DMS114 treated with DMSO at 0.1 percent for 48 hours (cell line): ENCODE measurements around the gene PIF1.
"Not testable (repeated sequence)": the region's sequence is repeated elsewhere in the genome, so short reads cannot be mapped to it uniquely, and the experiment has no call there.

Experiments
- DNase-seq: peaks from one replicate; lab custom pipeline; 2025; ENCODE audit not compliant: unreplicated experiment; lab: John Stamatoyannopoulos, UW

The PIF1 gene

GRCh38 chr15:64847876-64848716, 22.6 kb upstream of the PIF1 start:
- DNase-seq = no peak

GRCh38 chr15:64847448-64847847, 22.0 kb upstream of the PIF1 start:
- DNase-seq = no peak

- DNase-seq = no peak
These were observed 21.6 kb upstream of the PIF1 start for GRCh38 chr15:64847016-64847415.

DNA sequence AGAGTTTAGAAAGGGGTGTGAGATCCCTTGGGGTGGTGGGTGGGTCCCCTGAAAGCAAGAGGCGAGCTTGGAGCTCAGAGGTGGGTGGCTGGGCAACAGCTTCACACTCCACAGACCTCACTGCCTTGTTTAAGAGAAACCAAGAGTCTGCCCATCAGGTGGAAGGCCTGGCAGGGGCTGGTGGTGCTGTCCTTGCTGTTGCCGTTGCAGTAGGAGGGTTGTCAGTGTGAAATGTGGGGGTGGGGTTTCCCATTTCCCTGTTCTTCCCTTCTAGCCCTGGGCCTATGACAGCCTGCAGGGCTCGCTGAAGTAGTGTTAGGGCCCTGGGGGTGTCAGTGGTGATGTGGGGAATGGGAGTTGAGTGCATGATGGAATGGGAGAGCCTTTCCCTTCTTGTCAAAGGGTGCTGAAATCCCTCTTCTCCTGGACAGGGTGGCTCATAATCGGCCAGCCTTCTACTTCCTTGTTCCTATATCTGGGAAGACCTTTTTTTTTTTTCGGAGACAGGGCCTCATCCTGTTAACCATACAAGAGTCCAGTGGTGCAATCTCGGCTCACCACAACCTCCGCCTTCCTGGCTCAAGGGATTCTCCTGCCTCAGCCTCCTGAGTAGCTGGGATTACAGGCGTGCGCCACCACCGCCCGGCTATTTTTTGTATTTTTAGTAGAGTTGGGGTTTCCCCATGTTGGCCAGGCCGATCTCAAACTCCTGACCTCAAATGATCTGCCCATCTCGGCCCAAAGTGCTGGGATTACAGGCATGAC, 20.6 kb upstream of the PIF1 start:
- DNase-seq = no peak

- no peak for DNase-seq
These were observed 19.8 kb upstream of the PIF1 start for GRCh38 chr15:64845183-64845611.

GRCh38 chr15:64844576-64845145, 19.2 kb upstream of the PIF1 start:
- DNase-seq = no peak

GRCh38 chr15:64843991-64844390, 18.5 kb upstream of the PIF1 start:
- no peak for DNase-seq

GRCh38 chr15:64842986-64843561, 17.6 kb upstream of the PIF1 start:
- DNase-seq = no peak

- no peak for DNase-seq
These were observed 16.9 kb upstream of the PIF1 start for GRCh38 chr15:64842096-64842939.

DNA sequence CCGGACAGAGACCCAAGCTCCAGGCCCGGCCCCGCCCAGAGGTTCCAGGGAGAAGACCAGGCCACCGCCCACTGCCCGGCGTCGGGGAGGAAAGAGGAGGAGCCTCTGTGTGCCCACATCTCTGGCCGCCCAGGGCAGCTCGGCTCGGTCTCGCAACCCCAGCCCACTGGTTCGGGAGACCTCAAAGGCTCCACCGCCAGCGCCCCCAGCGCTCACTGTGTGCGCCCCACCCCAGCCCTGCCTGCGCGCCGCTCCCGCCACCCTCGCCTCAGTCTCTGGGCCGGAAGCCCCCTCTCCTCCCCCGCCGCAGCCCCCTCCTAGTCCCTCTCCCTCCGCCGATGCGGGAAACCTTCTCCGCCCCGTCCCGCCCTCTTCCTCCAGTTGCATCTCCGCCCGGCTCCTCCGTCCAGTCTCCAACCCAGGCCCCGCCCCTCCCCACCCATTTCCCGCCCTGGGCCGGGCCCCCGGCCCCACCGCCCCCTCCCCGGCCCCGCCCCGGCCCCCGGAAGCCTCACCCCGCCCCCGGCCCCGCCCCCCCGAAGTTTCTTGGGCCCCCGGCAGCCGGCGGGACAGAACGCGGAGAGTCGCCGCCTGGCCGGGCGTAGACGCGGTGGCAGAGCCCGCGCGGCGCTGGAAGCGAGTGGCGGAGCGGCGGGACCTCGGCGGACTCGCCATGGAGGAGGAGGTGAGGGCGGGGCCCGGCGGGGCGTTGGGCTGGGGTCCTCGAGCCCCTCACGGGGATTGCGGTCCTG, 16.1 kb upstream of the PIF1 start, which contains the start of gene PLEKHO2:
Gene PLEKHO2, plus strand, starts transcription at position 572 of the 752 bp plus-strand sequence. Its CDS starts 102 bp downstream, at position 674.
- peak; percentile 91 for DNase-seq

DNA sequence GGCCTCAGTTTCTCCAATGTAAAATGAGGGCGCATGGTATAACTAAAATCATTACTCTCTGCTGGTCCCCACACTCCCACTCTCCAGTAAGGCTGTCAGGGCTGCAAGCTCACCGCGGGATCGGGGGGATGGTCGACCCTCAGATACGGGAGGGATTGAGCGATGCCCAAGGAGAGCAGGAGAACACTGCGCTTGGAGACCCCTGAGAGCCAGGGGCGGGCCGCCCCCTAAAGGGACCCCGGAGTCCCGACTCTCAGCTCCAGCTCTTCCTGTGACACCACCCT, 15.6 kb upstream of the PIF1 start:
- DNase-seq = no peak

DNA sequence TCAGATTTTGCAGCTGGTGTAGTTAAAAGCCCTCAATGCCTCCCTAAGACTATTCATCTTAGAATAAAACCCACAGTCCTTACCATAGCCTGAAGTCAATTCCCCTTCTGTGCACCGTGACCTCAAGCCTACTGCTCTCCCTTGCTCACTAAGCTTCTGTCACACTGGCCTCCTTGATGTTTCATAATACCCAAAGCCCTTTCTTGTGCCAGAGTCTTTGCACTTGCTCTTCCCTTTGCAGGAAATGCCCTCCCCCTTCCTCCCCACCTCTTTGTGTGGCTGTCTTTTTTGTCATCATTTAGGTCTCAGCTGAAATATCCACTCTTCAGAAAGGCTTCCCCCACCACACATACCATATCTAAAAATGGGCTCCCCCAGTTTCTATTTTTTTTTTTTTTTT, 12.1 kb upstream of the PIF1 start:
- DNase-seq = no peak

DNA sequence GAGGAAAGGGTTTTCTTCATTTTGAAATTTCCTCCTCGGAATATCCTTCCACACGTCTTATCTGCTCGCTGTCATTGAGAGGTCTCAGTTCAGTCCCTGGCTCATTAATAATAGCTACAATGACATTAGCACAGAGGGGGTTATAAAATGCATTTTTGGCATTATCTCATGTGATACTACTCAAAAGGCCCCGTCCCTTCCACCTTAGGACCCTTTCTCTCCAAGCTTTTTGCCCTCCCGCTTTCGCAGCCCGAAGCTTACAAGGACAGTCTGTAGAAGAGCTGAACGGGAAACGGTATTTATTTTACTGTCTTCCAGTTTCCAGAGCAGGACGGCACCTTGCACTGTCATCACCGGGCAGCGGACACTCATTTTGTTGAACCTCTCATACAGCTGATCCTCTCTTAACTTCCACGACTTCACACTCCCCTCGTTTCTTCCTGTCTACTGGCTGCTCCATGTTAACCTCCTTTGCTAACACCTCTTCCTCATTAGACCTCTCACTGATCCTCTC, 10.6 kb upstream of the PIF1 start:
- no peak for DNase-seq

DNA sequence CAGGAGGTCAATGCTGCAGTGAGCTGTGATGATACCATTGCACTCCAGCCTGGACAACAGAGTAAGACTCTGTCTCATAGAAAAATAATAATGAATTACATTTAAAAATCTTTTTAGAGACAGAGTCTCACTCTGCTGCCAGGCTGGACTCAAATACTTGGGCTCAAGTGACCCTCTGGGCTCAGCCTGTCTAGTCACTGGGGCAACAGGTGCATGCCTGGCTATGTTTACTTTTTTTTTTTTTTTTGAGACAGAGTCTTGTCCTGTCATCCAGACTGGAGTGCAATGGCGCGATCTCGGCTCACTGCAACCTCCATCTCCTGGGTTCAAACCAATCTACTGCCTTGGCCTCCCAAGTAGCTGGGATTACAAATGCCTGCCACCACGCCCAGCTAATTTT, 8.2 kb upstream of the PIF1 start:
- DNase-seq = no peak

GRCh38 chr15:64828985-64829384, 3.5 kb upstream of the PIF1 start:
- no peak for DNase-seq

- DNase-seq = no peak
These were observed 467 bp downstream of the PIF1 start for GRCh38 chr15:64824929-64825430.

- DNase-seq = no peak
These were observed 9.0 kb downstream of the PIF1 start for GRCh38 chr15:64816452-64816851.

DNA sequence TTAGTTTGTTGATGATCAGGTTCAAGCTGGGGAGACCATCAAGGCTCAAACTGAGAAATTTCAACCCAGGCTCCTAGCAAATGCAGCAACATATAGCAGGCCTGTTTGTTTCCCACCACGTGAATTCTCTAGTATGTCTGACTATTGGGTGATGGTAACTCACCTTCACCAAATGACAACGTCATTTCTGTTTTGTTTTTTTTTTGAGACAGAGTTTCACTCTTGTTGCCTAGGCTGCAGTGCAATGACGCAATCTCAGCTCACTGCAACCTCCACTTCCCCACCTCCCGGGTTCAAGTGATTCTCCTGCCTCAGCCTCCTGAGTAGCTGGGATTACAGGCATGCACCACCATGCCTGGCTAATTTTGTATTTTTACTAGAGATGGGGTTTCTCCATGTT, 10.5 kb downstream of the PIF1 start:
- not testable (repeated sequence) for DNase-seq

GRCh38 chr15:64814283-64814682, 11.2 kb downstream of the PIF1 start:
- DNase-seq = not testable (repeated sequence)

DNA sequence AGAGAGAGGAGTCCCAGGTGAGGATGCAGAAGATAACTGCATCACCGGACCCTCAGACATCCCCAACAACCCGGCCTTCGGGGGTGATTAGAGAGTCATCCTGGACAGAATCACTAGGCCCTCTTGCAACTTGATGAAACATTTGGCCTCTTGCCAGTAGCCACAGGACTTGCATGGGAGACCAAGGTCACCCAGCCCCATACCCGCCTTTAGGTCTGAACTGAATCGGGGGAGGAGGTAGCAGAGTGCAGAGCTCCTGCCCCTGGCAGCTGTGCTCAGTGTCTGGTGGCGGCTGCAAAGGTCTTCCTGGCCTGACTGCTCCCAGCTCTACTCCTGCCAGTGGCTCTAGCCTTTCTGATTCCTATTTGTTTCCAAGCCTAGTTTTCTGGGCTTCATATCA, 12.4 kb downstream of the PIF1 start:
- DNase-seq = no peak
